GM21529 (cell line): ENCODE data around the gene NAV3.
A peak's percentile ranks its signal among the peaks of the same experiment; 100 is the strongest.
"Not testable (repeated sequence)": the region's sequence is repeated elsewhere in the genome, so short reads cannot be mapped to it uniquely, and the experiment has no call there.

Experiments used
- ATAC-seq: cut with Tn5 transposase; IDR thresholded peaks from one replicate; pipeline ENCODE4 v1.9.1; 2021; ENCODE audit not compliant: unreplicated experiment

The NAV3 gene

DNA sequence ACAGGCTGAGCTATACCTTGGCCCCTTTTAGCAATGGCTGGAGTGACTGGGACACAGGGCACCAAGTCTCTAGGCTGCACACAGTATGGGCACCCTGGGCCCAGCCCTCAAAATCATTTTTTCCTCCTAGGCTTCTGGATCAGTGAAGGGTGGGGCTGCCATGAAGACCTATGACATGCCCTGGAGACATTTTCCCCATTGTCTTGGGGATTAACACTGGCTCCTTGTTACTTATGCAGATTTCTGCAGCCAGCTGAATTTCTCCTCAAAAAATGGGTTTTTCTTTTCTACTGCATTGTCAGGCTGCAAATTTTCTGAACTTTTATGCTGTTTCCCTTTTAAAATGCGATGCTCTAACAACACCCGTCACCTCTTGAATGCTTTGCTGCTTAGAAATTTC, 272.1 kb downstream of the NAV3 start:
- not testable (repeated sequence) for ATAC-seq

DNA sequence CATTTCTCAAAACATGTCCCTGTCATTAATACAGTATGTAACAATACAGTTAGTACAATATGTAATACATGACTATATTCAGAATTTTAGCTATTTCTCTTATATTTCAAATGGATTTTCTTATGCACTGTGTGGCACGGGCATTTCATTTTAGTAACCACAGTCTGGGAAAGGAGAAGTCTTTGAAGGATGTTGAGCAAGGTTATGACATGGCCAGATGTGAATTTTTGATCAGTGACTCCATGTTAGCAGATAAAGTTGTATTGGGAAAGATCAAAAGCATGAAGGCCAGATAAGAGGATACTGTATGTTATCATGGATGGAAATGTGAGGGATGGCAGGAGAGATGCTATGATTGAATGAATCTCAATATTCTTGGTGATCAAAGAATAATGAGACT, 285.2 kb downstream of the NAV3 start:
- ATAC-seq: no peak

DNA sequence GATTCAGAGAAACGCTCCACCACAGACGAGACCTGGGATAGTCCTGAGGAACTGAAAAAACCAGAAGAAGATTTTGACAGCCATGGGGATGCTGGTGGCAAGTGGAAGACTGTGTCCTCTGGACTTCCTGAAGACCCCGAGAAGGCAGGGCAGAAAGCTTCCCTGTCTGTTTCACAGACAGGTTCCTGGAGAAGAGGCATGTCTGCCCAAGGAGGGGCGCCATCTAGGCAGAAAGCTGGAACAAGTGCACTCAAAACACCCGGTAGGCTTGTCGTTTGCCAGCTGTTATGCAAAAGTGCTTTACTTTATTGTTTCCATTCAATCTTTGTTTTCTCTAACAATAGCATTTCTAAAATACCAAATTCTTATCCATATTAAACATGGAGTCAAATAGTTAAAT, 287.3 kb downstream of the NAV3 start:
- ATAC-seq: no peak

DNA sequence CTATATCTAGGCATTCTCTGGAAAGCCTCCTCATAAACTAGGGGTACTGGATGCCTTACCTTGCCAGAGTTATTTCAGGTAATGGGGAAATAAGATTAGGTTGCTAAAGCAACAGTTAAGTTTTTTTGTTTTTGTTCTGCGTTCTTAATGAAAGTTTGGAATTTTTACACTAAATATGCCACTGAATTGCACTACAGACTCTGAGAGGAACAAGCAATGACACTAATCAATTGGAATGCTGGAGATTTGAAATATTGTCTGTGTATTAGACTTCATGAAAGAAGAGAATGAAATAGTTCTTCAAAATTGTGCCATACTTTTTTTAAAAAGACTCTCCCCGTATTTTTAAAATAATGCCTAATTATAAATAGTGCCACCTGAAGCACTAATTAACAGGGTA, 287.8 kb downstream of the NAV3 start:
- ATAC-seq: no peak

DNA sequence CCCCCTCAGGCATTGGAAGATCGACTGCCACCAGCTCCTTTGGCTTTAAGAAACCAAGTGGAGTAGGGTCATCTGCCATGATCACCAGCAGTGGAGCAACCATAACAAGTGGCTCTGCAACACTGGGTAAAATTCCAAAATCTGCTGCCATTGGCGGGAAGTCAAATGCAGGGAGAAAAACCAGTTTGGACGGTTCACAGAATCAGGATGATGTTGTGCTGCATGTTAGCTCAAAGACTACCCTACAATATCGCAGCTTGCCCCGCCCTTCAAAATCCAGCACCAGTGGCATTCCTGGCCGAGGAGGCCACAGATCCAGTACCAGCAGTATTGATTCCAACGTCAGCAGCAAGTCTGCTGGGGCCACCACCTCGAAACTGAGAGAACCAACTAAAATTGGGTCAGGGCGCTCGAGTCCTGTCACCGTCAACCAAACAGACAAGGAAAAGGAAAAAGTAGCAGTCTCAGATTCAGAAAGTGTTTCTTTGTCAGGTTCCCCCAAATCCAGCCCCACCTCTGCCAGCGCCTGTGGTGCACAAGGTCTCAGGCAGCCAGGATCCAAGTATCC, 288.7 kb downstream of the NAV3 start:
- ATAC-seq: no peak

DNA sequence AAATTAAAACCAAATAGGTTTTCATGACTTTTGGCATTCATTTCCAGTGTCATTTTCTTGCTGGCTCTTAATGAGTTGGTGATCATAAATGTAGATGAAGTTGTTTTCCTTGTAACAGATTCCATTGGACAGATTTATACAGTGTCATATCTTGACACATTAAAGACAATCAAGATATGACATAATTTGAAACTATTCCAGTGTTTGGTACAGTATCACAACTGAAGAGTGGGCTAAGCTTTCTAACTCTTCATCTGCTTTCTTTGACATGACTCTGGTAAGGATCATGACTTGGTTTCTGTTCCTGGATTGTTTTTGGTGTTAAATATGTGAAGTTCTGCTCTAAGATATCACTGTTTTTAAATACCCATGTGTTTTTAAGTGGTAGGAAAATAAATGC, 289.6 kb downstream of the NAV3 start:
- ATAC-seq: no peak

DNA sequence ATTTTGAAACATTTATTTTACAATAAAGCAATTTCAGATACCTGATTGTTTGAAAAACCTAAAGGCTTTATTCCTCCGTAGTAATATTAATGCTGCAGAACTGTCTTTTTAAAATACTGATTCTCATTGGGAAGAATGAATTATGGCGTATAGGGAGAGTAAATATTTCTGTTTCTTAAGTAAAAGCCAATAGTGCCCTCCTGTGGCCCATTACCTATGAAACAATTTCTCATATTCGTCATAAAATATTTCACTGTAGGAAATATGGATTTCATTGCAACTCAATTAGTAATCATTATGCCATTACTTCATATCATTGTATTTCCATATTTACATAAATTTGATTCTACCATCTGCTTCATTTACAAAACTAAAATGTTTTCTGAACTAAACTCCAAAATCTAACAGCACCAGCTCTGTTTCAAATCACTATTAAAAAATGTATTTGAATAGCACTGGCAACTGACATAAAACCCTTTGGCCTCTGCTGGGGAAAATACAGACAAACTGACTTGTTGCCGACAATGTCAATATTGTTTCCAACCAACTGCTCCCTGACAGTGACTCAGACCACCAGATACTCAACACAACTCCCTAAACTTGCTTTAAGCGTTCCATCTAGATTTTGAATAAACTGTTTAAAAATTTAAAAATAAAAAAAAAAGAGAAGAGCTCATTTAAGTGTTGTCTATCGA, 290.3 kb downstream of the NAV3 start:
- ATAC-seq: no peak

DNA sequence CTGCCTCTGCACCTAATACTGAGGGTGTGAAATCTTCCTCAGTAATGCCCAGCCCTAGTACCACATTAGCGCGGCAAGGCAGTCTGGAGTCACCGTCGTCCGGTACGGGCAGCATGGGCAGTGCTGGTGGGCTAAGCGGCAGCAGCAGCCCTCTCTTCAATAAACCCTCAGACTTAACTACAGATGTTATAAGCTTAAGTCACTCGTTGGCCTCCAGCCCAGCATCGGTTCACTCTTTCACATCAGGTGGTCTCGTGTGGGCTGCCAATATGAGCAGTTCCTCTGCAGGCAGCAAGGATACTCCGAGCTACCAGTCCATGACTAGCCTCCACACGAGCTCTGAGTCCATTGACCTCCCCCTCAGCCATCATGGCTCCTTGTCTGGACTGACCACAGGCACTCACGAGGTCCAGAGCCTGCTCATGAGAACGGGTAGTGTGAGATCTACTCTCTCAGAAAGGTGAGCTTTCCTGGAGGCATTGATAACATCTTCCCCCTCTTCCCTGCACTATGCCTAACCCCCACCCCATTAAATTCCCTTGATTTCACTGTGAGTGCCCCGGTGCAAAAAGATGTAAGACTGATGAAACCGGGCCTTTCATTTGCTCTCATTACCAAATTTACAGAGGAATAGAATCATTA, 291.4 kb downstream of the NAV3 start:
- no peak for ATAC-seq

DNA sequence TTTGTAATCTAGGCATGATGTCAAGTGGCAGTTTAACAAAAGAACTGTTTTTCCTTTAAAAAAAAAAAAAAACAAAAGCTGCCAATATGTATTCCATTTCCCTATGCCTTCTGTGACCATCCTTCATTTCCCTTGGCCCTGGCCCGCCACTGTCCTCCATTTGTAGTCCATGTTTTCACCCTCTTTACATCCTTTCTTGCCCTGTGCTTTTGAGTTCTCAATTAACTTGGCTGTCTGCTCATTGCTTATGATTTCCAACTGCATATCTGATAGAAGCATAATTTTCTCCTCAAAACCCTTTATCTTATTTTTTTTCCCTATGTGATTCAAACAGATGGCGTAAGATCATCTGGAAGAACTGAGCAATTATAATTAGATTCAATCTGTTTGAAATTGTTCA, 297.5 kb downstream of the NAV3 start:
- no peak for ATAC-seq

DNA sequence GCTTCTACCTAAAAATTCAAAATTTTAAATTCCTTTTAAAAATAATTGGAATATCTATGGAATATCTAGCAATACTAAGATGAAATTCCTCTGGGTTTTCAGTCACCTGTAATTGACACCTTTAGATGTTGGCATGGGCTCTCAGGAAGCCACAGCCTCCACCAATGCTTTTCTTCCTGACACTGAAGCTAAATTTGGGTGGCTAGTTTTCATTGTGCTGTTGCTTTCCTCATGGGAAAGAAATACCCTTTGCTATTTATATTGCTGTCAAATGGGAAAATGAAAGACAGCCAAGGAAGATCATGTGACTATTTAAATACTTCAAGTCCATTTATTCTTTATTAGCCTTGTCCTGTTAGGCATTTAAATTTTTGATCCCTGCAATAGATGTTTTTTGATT, 313.0 kb downstream of the NAV3 start:
- ATAC-seq: no peak

DNA sequence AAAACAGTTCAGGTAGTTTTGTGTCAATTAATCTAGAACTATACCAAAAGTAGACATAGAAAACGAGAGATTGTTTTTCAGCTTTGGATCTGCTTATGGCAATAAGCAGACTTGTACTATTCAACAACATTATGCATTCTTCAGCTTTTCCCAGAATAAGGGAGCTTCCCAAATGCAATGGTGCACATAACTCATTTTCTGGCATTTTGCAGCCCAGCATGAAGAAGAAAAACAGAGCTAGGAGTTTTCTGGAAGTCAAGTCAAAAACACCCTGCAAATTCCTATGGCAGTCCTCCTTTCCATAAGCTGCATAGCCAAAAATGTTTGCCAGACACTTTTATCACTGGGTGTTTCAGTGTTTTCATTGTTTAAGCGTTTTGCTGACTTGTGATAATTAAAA, 314.7 kb downstream of the NAV3 start:
- ATAC-seq: no peak

DNA sequence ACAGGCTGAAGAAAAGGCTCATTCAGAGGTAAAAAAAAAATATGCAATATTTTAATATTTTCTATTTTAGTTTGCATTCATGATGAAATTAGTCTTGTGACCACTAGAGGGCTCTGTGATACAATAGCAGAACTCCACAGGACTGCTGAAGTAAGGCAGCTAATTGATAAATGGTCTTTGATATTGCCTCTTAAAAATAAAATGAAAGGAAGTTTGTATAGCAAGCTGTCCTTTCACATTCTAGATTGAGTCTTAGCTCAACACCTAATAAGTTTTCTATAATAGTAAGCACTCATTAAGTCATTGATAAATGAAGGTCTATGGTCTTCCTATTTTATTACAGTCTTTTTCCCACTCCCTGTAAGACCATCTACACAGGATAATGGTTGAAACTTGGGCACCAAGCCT, 315.7 kb downstream of the NAV3 start:
- ATAC-seq: peak; percentile 87

DNA sequence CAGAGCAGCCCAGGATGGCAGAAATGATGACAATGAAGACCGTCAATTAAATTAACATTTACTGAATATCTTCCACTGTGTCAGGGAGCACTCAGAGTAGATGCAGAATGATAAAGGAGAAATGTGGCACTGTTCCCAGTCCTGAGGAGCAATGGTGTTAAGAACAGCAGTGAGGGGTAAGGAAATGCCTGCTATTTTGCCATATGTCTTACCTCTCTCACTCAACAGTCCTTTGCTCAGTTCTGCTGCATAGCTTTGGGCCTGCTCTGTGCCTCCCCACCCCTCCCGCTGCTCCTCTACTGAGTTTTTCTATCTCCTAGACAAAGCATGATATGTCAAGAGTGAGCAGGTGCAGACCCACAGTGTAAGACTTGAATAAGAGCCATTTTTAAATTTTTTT, 318.8 kb downstream of the NAV3 start:
- no peak for ATAC-seq

DNA sequence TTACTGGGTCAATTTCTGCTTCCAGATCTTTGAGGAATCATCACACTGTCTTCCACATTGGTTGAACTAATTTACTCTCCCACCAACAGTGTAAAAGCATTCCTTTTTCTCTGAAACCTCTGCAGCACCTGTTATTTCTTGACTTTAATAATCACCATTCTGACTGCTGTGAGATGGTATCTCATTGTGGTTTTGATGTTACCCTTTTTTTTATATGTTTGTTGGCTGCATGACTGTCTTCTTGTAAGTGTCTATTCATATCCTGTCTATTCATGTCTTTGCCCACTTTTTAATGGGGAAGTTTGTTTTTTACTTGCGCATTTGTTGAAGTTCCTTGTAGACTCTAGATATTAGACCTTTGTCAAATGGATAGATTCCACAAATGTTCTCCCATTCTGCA, 324.9 kb downstream of the NAV3 start:
- no peak for ATAC-seq

DNA sequence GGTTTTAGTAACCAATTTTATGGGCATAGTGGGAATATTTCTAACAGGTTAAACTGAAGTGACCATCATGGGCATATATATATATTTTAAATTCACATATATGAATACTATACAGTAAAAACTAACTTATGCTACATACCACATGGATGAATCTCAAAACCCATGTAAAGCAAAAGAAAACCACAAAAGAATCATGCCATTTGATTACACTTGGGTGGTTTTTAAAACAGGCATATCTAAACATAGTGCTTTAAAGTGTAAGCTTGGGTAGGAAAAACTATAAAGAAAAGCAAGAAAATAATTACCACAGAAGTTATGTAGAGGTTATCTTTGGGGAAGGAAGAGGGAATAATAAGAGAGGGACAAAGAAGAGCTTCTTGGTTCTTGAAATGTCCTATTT, 326.1 kb downstream of the NAV3 start:
- ATAC-seq: no peak

DNA sequence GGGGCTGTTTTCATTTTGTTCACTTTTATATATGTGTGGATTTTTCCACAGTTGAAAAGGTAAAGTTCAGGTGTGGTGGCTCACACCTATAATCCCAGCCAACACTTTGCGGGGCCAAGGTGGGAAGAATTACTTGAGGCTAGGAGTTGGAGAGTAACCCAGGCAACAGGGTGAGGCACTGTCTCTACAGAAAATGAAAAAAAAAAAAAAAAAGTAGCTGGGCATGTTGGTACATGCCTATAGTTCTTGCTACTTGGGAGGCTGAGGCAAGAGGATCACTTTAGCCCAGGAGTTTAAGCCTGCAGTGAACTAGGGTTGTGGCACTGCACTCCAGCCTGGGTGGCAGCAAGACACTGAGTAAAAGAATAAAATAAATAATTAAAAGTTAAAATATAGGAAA, 326.5 kb downstream of the NAV3 start:
- ATAC-seq: no peak

DNA sequence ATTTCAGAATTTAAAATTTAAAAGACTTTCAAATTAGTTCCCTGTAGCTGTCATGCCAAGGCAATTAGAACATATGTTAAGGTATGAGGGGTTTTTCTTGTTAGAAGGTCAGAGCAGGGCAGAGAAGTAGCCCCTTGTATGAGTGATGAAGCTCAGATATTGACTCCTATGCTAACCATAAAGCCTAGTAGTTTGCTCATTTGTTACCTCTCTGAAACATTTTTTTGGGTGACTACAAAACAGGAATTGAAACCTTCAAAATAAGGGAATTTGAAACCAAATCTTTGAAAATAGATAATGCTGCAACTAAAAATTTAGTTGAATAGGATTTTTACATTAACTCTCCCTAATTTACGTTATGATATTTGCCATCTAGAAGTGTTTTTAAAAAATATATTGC, 333.5 kb downstream of the NAV3 start:
- no peak for ATAC-seq

DNA sequence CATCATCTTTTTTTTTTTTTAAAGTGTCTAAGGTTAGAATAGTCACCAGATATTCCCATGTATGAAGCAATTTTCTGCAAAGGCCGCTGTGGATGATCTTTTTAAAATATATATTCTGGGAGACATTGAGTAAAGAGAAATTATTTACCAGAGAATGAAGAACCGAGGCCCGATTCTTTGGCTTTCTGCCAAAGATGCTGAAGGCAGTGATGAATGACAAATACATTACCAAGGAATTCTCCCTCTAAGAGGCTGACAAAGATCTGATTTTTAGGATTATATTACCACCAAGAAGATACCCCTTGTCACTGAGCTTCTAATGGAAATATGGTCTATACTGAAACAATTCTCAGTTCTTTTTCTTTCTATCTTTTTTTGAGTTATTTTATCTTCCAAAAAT, 336.8 kb downstream of the NAV3 start:
- ATAC-seq: no peak

DNA sequence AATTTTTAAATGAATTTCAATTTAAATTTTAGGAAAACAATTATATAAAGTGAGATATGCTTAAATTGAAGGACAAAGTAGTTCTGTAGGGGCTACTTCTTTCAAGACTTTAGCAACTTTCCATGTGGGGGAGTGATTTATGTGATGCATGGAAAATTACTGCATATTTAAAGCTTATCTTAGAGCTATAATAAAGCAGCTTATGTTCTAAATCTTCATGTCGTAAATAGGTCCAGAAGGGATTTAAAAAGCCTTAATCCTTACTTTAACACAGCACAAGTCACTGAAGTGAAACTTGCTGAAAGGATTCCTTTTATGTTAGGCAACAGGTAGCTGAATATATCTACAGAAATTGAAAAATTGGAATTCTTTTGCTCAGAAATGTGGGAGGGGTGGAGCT, 340.4 kb downstream of the NAV3 start:
- ATAC-seq: no peak

DNA sequence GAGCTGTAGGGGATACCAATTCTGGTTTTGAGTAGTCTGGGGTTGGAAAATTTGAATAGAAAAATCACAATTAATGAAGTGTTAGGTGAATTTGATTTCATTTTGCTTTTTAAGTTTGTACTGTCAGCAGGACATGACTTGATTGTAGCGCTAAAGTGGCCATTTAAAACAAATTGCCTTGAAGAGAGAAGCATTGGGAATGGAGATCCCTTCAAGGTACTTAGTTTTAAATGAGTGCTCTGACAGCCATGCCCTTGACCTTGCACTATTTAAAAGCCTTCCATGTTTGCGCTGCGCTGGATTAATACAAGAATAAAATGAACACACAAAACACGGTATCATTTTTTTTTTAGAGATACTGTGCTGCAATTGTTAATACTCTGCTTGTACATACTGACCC, 345.9 kb downstream of the NAV3 start:
- no peak for ATAC-seq

DNA sequence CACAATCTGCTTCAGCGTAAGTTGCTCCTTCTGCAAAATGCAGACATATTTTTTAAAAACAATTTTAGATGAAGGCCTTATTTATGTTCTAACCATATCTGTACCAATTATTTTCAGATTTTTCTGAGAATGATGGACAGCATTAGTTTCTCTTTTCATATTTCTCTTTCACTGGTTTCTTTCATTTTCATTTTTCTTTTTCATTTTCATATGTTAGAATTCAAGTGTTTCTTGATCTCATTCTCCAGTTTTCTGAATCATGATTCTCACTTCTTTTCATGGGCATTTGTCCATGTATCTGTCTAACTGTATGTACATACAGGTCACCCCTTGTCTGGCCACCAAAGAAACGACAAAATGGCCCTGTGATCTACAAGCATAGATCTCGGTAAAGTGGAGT, 346.6 kb downstream of the NAV3 start:
- ATAC-seq: peak; percentile 47

DNA sequence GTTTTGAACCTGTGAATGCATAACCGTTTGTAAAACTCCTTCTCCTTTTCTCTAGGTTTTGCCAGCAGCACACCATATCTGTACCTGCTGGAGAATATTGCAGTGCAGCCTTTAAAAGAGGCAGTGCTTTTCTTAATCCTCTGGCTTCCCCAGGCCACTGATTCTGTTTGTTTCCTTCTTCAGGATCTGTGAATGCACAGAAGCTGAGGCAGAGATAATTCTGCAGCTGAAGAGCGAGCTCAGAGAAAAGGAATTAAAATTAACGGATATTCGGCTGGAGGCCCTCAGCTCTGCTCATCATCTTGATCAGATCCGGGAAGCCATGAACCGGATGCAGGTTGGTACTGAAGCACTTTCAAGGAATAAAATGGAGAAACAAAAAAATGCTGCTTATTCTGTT, 348.7 kb downstream of the NAV3 start:
- ATAC-seq: no peak
